Panc1 (cell line): ENCODE data around the gene MRPS27.

Source experiments
- TF ChIP-seq, protein P1 (sequence below): fragments of 450-650 bp; IDR thresholded peaks from 2 replicates; pipeline ENCODE4 v1.5.1; 2017; ENCODE audit warnings: mild to moderate bottlenecking
- TF ChIP-seq, protein P2 (sequence below), 2 experiments: IDR thresholded peaks; 2 replicates each; pipeline ENCODE4 v1.6.1; 2011 to 2012; ENCODE audit warnings: low read depth in 2 of 2, control low read depth in 1 of 2, low read length in 1 of 2, mild to moderate bottlenecking in 1 of 2, moderate library complexity in 1 of 2; ENCODE audit not compliant: insufficient read depth in 1 of 2

DNA sequence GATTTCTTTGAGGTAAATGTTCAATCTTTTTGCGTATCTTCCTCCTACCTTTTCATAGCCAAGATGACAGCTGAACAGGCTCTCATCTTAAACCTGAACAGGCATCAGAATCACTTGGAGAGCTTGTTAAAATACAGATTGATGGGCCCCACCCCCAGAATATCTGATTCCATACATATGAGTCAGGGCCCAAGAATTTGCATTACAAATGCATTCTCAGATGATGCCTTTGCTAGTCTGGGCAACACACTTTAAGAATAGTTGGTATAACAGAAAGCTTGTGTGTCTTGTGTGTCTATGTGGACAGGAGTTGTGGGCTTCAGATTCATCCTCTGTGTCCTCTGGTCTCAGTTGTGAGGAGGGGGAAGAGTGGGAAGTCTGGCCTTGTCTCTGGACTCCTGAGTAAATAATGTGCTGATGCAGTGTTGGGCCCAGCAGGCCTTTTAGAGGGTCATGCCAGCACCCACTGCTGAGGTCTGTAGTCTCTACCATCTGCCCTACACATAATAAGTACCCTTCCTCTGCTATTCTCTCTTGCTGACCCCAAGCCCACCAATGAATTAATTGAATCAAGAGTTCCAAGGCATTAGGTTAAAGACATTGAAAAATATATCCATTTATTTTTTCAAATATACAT is 43.2 kb upstream of the MRPS27 start:
- TF ChIP-seq, protein P1, sequence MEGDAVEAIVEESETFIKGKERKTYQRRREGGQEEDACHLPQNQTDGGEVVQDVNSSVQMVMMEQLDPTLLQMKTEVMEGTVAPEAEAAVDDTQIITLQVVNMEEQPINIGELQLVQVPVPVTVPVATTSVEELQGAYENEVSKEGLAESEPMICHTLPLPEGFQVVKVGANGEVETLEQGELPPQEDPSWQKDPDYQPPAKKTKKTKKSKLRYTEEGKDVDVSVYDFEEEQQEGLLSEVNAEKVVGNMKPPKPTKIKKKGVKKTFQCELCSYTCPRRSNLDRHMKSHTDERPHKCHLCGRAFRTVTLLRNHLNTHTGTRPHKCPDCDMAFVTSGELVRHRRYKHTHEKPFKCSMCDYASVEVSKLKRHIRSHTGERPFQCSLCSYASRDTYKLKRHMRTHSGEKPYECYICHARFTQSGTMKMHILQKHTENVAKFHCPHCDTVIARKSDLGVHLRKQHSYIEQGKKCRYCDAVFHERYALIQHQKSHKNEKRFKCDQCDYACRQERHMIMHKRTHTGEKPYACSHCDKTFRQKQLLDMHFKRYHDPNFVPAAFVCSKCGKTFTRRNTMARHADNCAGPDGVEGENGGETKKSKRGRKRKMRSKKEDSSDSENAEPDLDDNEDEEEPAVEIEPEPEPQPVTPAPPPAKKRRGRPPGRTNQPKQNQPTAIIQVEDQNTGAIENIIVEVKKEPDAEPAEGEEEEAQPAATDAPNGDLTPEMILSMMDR: no peak
- TF ChIP-seq, protein P2, sequence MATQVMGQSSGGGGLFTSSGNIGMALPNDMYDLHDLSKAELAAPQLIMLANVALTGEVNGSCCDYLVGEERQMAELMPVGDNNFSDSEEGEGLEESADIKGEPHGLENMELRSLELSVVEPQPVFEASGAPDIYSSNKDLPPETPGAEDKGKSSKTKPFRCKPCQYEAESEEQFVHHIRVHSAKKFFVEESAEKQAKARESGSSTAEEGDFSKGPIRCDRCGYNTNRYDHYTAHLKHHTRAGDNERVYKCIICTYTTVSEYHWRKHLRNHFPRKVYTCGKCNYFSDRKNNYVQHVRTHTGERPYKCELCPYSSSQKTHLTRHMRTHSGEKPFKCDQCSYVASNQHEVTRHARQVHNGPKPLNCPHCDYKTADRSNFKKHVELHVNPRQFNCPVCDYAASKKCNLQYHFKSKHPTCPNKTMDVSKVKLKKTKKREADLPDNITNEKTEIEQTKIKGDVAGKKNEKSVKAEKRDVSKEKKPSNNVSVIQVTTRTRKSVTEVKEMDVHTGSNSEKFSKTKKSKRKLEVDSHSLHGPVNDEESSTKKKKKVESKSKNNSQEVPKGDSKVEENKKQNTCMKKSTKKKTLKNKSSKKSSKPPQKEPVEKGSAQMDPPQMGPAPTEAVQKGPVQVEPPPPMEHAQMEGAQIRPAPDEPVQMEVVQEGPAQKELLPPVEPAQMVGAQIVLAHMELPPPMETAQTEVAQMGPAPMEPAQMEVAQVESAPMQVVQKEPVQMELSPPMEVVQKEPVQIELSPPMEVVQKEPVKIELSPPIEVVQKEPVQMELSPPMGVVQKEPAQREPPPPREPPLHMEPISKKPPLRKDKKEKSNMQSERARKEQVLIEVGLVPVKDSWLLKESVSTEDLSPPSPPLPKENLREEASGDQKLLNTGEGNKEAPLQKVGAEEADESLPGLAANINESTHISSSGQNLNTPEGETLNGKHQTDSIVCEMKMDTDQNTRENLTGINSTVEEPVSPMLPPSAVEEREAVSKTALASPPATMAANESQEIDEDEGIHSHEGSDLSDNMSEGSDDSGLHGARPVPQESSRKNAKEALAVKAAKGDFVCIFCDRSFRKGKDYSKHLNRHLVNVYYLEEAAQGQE (IDR thresholded peaks at IDR 0.05; ENCODE audit: insufficient read depth in 1 of 2, low read depth in 2 of 2, low read length in 1 of 2): no peak
